ENCODE results near the gene MRTFA. TPM values are rescaled to one million over a fixed set of nuclear protein-coding genes. Genes with fewer than 3 reads are reported as not detected.

The MRTFA gene
- total and polyA plus RNA-seq, 2 of the 13 experiments (the other 11 are each of a cell fraction or from before 2014, with no cell fraction given), result 2.4 to 8.2 TPM

DNA sequence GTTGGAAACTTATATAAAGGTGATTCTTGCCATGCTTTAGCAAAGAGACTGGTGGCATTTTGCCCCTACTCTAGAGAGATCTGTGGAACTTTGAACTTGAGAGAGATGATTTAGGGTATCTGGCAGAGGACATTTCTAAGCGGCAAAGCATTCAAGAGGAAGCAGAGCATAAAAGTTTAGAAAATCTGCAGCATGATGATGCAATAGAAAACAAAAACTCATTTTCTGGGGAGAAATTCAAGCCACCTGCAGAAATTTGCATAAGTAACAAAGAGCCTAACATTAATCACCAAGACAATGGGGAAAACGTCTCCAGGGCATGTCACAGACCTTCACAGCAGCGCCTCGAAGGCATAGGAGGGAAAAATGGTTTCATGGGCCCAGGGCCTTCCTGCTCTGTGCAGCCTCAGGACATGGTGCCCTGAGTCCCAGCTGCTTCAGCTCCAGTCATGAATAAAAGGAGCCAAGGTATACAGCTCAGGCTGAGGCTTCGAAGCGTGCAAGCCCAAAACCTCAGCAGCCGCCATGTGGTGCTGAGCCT, 83.4 kb downstream of the MRTFA start:
- ChIA-PET CTCF (ENCODE audit: low intra/inter-chr PET ratio, low total read pairs) (no interaction called here), POLR2A (no interaction called here)
- Histone ChIP-seq H3K27me3 (ENCODE audit: control insufficient read depth in 1 of 2, insufficient read depth in 2 of 2, low read length in 2 of 2) (no peaks in the 10 kb centered on the region), H3K36me3 (replicated peaks in 1 of 2; ENCODE audit: control insufficient read depth in 1 of 2, insufficient read depth in 2 of 2, low read length in 2 of 2) (peaks cover 4 to 17% of the 10 kb centered on the region in 2 experiments; a peak in 2 of 5 replicates), H3K4me3 (replicated peaks in 1 of 3; ENCODE audit: insufficient read depth in 1 of 3, low read depth in 2 of 3, low read length in 3 of 3) (no peak overlapping the region), H4K20me1 (ENCODE audit: insufficient read depth, low read length) (no peaks in the 10 kb centered on the region), H3K79me2 (ENCODE audit: insufficient read depth, low read length) (peaks cover 2% of the 10 kb centered on the region), H3K9me3 (ENCODE audit: low read length) (no peaks in the 10 kb centered on the region), H3K4me1 (ENCODE audit: insufficient read depth, low read length) (peaks cover 4% of the 10 kb centered on the region; the same call in 1 of the 2 replicates), H3K27ac (ENCODE audit: extremely low read length, insufficient read depth, low read length) (no peak overlapping the region), H3K4me2 (ENCODE audit: low read depth, low read length) (no peak overlapping the region), H3K9ac (ENCODE audit: insufficient read depth, low read depth, low read length) (no peak overlapping the region), H2AFZ (ENCODE audit: low read length) (no peak overlapping the region)
- no peak for FAIRE-seq
- no peak for ATAC-seq
- 99% methylated on average over 4 of the region's 7 CpGs for WGBS (ENCODE audit: low lambda C conversion rate)
- no TSS peak for BruUV-seq (replicated peaks)
- in situ Hi-C loops (cut with HindIII; ENCODE audit: extremely low pct_ligation_motif_present, low pct_unique_long_range_greater_than_20kb) (no loop called here), intact Hi-C loops (cut with micrococcal nuclease; ENCODE audit: unreplicated experiment) (no loop called here)
- DNase-seq (ENCODE audit: low spot score), result no peak
- peak; percentile 36; the same call in 1 of the 2 replicates for TF ChIP-seq ATF7 (IDR thresholded peaks at IDR 0.05)
- TF ChIP-seq ATF7 (CRISPR knock-in tag; IDR thresholded peaks at IDR 0.05), result no peak
- no peak for TF ChIP-seq SPEN (CRISPR knock-in tag; IDR thresholded peaks at IDR 0.05; ENCODE audit: low read depth)
- TF ChIP-seq HHEX (CRISPR knock-in tag; IDR thresholded peaks at IDR 0.05), result no peak
- TF ChIP-seq SMC3 (IDR thresholded peaks at IDR 0.05; ENCODE audit: low read length), result no peak
- TF ChIP-seq DNMT3B (CRISPR knock-in tag; conservative IDR thresholded peaks at IDR 0.05), result no peak
- TF ChIP-seq, protein P1, sequence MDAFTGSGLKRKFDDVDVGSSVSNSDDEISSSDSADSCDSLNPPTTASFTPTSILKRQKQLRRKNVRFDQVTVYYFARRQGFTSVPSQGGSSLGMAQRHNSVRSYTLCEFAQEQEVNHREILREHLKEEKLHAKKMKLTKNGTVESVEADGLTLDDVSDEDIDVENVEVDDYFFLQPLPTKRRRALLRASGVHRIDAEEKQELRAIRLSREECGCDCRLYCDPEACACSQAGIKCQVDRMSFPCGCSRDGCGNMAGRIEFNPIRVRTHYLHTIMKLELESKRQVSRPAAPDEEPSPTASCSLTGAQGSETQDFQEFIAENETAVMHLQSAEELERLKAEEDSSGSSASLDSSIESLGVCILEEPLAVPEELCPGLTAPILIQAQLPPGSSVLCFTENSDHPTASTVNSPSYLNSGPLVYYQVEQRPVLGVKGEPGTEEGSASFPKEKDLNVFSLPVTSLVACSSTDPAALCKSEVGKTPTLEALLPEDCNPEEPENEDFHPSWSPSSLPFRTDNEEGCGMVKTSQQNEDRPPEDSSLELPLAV (CRISPR knock-in tag; conservative IDR thresholded peaks at IDR 0.05; ENCODE audit: low read depth), result no peak
- no peak for TF ChIP-seq XBP1 (CRISPR knock-in tag; IDR thresholded peaks at IDR 0.05)
- no peak for TF ChIP-seq ZNF83 (CRISPR knock-in tag; IDR thresholded peaks at IDR 0.05; ENCODE audit: borderline replicate concordance)

All from HepG2 (cell line).